H9 (cell line): Measurements from ENCODE around the gene LIMA1. TPM values are rescaled to one million over a fixed set of nuclear protein-coding genes. Genes with fewer than 3 reads are reported as not detected.

ENCODE experiments used
- DNase-seq: peaks from one replicate; pipeline ENCODE4 v3.0.0-alpha.2; 2017
- H2AFZ ChIP-seq: one replicate; pipeline ENCODE4 v1.6.1; 2013; ENCODE audit warnings: mild to moderate bottlenecking, low read length, control low read depth, moderate library complexity
- H2AK5ac ChIP-seq: 2 replicates; pipeline ENCODE4 v1.6.1; 2013; ENCODE audit warnings: low read length, control low read depth, mixed read lengths; ENCODE audit not compliant: insufficient read length
- H2BK120ac ChIP-seq: one replicate; pipeline ENCODE4 v1.6.1; 2013; ENCODE audit warnings: low read depth, mild to moderate bottlenecking, low read length, control low read depth, inconsistent platforms; ENCODE audit not compliant: poor library complexity, severe bottlenecking
- H2BK12ac ChIP-seq: 2 replicates; pipeline ENCODE4 v1.6.1; 2013; ENCODE audit warnings: low read length, control low read depth, mixed read lengths, low read depth; ENCODE audit not compliant: insufficient read length
- H2BK15ac ChIP-seq: 2 replicates; pipeline ENCODE4 v1.6.1; 2013; ENCODE audit warnings: low read depth, low read length, control low read depth
- H2BK20ac ChIP-seq: one replicate; pipeline ENCODE4 v1.6.1; 2013; ENCODE audit warnings: low read depth, mild to moderate bottlenecking, low read length, control low read depth, inconsistent platforms; ENCODE audit not compliant: poor library complexity, severe bottlenecking
- H2BK5ac ChIP-seq: 2 replicates; pipeline ENCODE4 v1.6.1; 2013; ENCODE audit warnings: low read length, control low read depth, mixed read lengths; ENCODE audit not compliant: insufficient read length
- H3K14ac ChIP-seq: 2 replicates; pipeline ENCODE4 v1.6.1; 2013; ENCODE audit warnings: low read length, control low read depth; ENCODE audit not compliant: insufficient read depth
- H3K18ac ChIP-seq: 2 replicates; pipeline ENCODE4 v1.6.1; 2013; ENCODE audit warnings: low read depth, mild to moderate bottlenecking, mixed read lengths, low read length, control low read depth; ENCODE audit not compliant: insufficient read length
- H3K23ac ChIP-seq: 2 replicates; pipeline ENCODE4 v1.6.1; 2013; ENCODE audit warnings: low read length, control low read depth, mixed read lengths, low read depth; ENCODE audit not compliant: insufficient read length
- H3K23me2 ChIP-seq: 2 replicates; pipeline ENCODE4 v1.6.1; 2013; ENCODE audit warnings: low read depth, mild to moderate bottlenecking, mixed read lengths, low read length, control low read depth; ENCODE audit not compliant: insufficient read length, poor library complexity, severe bottlenecking
- H3K27ac ChIP-seq: 2 replicates; pipeline ENCODE4 v1.5.1; 2013; ENCODE audit warnings: low read length, control low read depth, mixed read lengths, low read depth; ENCODE audit not compliant: insufficient read length
- H3K27me3 ChIP-seq: 2 replicates; pipeline ENCODE4 v1.6.1; 2013; ENCODE audit warnings: low read length, control low read depth, inconsistent platforms; ENCODE audit not compliant: insufficient read depth
- H3K4ac ChIP-seq: 2 replicates; pipeline ENCODE4 v1.6.1; 2013; ENCODE audit warnings: low read depth, mild to moderate bottlenecking, control low read depth, inconsistent platforms, low read length, moderate library complexity
- H3K4me1 ChIP-seq: 2 replicates; pipeline ENCODE4 v1.6.1; 2013; ENCODE audit warnings: low read length, control low read depth, inconsistent platforms; ENCODE audit not compliant: insufficient read depth
- H3K4me2 ChIP-seq: 2 replicates; pipeline ENCODE4 v1.6.1; 2013; ENCODE audit warnings: low read length, control low read depth, mixed read lengths; ENCODE audit not compliant: insufficient read length, insufficient read depth
- H3K56ac ChIP-seq: 2 replicates; pipeline ENCODE4 v1.6.1; 2013; ENCODE audit warnings: low read depth, mild to moderate bottlenecking, mixed read lengths, low read length, control low read depth; ENCODE audit not compliant: insufficient read length
- H3K79me1 ChIP-seq: 2 replicates; pipeline ENCODE4 v1.6.1; 2013; ENCODE audit warnings: low read depth, mild to moderate bottlenecking, moderate library complexity, low read length, control low read depth, inconsistent platforms; ENCODE audit not compliant: insufficient read depth, poor library complexity, severe bottlenecking
- H3K79me2 ChIP-seq: 2 replicates; pipeline ENCODE4 v1.6.1; 2013; ENCODE audit warnings: low read length, control low read depth, inconsistent platforms; ENCODE audit not compliant: insufficient read depth
- H3K9ac ChIP-seq: 2 replicates; pipeline ENCODE4 v1.6.1; 2013; ENCODE audit warnings: low read length, control low read depth, mixed read lengths; ENCODE audit not compliant: insufficient read length; ENCODE audit errors: extremely low read depth
- H3K9me3 ChIP-seq: one replicate; pipeline ENCODE4 v1.6.1; 2013; ENCODE audit warnings: low read depth, low read length, inconsistent platforms; ENCODE audit not compliant: control insufficient read depth
- H3T11ph ChIP-seq: one replicate; pipeline ENCODE4 v1.6.1; 2013; ENCODE audit warnings: mild to moderate bottlenecking, low read length, control low read depth, inconsistent platforms
- H4K20me1 ChIP-seq: one replicate; pipeline ENCODE4 v1.6.1; 2013; ENCODE audit not compliant: control insufficient read depth, insufficient read length, insufficient read depth
- H4K5ac ChIP-seq: 2 replicates; pipeline ENCODE4 v1.6.1; 2013; ENCODE audit warnings: low read depth, mild to moderate bottlenecking, mixed read lengths, low read length, control low read depth; ENCODE audit not compliant: insufficient read length
- H4K8ac ChIP-seq: replicated peaks from 2 replicates; pipeline ENCODE4 v1.6.1; 2013; ENCODE audit warnings: low read length, control low read depth, mixed read lengths, low read depth; ENCODE audit not compliant: insufficient read length
- H4K91ac ChIP-seq: 2 replicates; pipeline ENCODE4 v1.6.1; 2013; ENCODE audit warnings: low read depth, mild to moderate bottlenecking, moderate library complexity, mixed read lengths, low read length, control low read depth; ENCODE audit not compliant: insufficient read length
- H3K27ac Mint-ChIP-seq, 3 experiments: 2 replicates in 2 of 3; 3 replicates in 1 of 3; pipeline ENCODE4 v1.8.0; 2020 to 2021; ENCODE audit warnings: mixed read lengths in 3 of 3, mild to moderate bottlenecking in 1 of 3, moderate library complexity in 1 of 3
- H3K27me3 Mint-ChIP-seq: 2 replicates; pipeline ENCODE4 v1.8.0; 2021; ENCODE audit warnings: low read depth, mild to moderate bottlenecking, moderate library complexity, mixed read lengths
- H3K36me3 Mint-ChIP-seq, 3 experiments: 2 replicates in 2 of 3; 3 replicates in 1 of 3; pipeline ENCODE4 v1.8.0; 2020 to 2021; ENCODE audit warnings: low read depth in 3 of 3, mixed read lengths in 3 of 3; ENCODE audit not compliant: insufficient read depth in 1 of 3
- H3K4me1 Mint-ChIP-seq, 2 experiments: 2 replicates each; pipeline ENCODE4 v1.8.0; 2020; ENCODE audit warnings: mixed read lengths in 2 of 2
- H3K4me3 Mint-ChIP-seq, 2 experiments: 2 replicates in 1 of 2; 3 replicates in 1 of 2; pipeline ENCODE4 v1.8.0; 2020 to 2021; ENCODE audit warnings: mild to moderate bottlenecking in 2 of 2, mixed read lengths in 2 of 2, moderate library complexity in 1 of 2
- H3K9me3 Mint-ChIP-seq, 2 experiments: 2 replicates in 1 of 2; 3 replicates in 1 of 2; pipeline ENCODE4 v1.8.0; 2020; ENCODE audit warnings: mild to moderate bottlenecking in 2 of 2, mixed read lengths in 2 of 2, moderate library complexity in 1 of 2
- WGBS: extraction: QIAGEN DNeasy Blood & Tissue Kit; methylation state at CpG from one replicate; pipeline ENCODE4 v1.1.7; 2013; ENCODE audit warnings: missing lambda C conversion rate, low lambda C conversion rate, mixed read lengths; ENCODE audit not compliant: insufficient read length; ENCODE audit errors: extremely low coverage; 5-methylcytosine and 5-hydroxymethylcytosine counted together
- total RNA-seq: library from RNA; stranded (reverse); gene quantifications from 2 replicates; pipeline ENCODE4 v1.2.1, GENCODE V29; 2021
- TF ChIP-seq, protein P1 (sequence below): fragments of 200-600 bp; sonication (generic); conservative IDR thresholded peaks from 3 replicates; pipeline ENCODE4 v1.8.0; 2021; ENCODE audit warnings: antibody characterized with exemption, mild to moderate bottlenecking

LIMA1 gene
- total RNA-seq, 1 experiment from 2014 or later, result 40.8 TPM

DNA sequence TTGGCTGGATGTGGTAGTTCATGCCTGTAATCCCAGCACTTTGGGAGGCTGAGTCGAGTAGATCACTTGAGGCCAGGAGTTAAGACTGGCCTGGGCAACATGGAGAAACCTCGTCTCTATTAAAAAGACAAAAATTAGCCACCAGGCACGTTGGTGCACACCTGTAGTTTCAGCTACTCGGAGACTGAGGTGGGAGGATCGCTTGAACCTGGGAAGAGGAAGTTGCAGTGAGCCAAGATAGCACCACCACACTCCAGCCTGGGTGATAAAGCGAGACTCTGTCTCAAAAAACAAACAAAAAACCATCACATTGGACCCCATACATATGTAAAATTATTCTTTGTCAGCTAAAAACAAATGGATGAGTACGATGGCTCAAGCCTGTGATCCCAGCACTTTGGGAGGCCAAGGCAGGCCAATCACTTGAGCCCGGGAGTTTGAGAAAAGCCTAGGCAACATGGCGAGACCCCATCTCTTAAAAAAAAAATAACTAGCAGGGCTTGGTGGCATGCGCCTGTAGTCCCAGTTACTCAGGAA lies 43.9 kb downstream of the LIMA1 start:
- no peak overlapping the region for H4K5ac ChIP-seq
- H3K9ac ChIP-seq, result no peak overlapping the region
- no peak overlapping the region for H3K56ac ChIP-seq
- no peak overlapping the region for H3K18ac ChIP-seq
- peak overlapping the region; percentile 11 to 68 (median 41); a peak in 3 of 7 replicates for H3K27ac Mint-ChIP-seq
- H2BK5ac ChIP-seq, result no peak overlapping the region
- H4K8ac ChIP-seq, result no peak overlapping the region
- H3K23me2 ChIP-seq, result no peaks in the 10 kb centered on the region
- H2BK15ac ChIP-seq, result no peak overlapping the region
- no peaks in the 10 kb centered on the region; the same call in 1 of the 2 replicates for H3K27me3 Mint-ChIP-seq
- no peaks in the 10 kb centered on the region for H3K9me3 ChIP-seq
- no peaks in the 10 kb centered on the region; the same call in 1 of the 2 replicates for H3K4me1 ChIP-seq
- H2BK12ac ChIP-seq, result no peak overlapping the region
- no peak overlapping the region for H2BK120ac ChIP-seq
- no peak overlapping the region for H3K4ac ChIP-seq
- no peaks in the 10 kb centered on the region for H3K9me3 Mint-ChIP-seq
- no CpG with 5 or more reads among the region's 10 CpGs for WGBS
- no peaks in the 10 kb centered on the region for H3K36me3 Mint-ChIP-seq
- no peak overlapping the region for H2AFZ ChIP-seq
- no peaks in the 10 kb centered on the region for H4K20me1 ChIP-seq
- no peak overlapping the region for H3K4me2 ChIP-seq
- H3K23ac ChIP-seq, result no peak overlapping the region
- no peak overlapping the region for H3T11ph ChIP-seq
- H3K4me1 Mint-ChIP-seq, result peaks cover 8 to 15% of the 10 kb centered on the region in 2 experiments
- no peak overlapping the region for H3K4me3 Mint-ChIP-seq
- H3K27ac ChIP-seq, result no peak overlapping the region
- H4K91ac ChIP-seq, result no peak overlapping the region
- no peaks in the 10 kb centered on the region for H3K79me2 ChIP-seq
- H3K27me3 ChIP-seq, result no peaks in the 10 kb centered on the region
- TF ChIP-seq, protein P1, sequence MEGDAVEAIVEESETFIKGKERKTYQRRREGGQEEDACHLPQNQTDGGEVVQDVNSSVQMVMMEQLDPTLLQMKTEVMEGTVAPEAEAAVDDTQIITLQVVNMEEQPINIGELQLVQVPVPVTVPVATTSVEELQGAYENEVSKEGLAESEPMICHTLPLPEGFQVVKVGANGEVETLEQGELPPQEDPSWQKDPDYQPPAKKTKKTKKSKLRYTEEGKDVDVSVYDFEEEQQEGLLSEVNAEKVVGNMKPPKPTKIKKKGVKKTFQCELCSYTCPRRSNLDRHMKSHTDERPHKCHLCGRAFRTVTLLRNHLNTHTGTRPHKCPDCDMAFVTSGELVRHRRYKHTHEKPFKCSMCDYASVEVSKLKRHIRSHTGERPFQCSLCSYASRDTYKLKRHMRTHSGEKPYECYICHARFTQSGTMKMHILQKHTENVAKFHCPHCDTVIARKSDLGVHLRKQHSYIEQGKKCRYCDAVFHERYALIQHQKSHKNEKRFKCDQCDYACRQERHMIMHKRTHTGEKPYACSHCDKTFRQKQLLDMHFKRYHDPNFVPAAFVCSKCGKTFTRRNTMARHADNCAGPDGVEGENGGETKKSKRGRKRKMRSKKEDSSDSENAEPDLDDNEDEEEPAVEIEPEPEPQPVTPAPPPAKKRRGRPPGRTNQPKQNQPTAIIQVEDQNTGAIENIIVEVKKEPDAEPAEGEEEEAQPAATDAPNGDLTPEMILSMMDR, result no peak
- no peaks in the 10 kb centered on the region for H3K79me1 ChIP-seq
- DNase-seq, result no peak
- no peak overlapping the region for H2AK5ac ChIP-seq
- no peak overlapping the region for H3K14ac ChIP-seq
- H2BK20ac ChIP-seq, result no peak overlapping the region
